GM21717 (cell line): ENCODE results near the gene CIAO3.
A peak's percentile ranks its signal among the peaks of the same experiment; 100 is the strongest.

ENCODE experiments used
- ATAC-seq: cut with Tn5 transposase; IDR thresholded peaks from one replicate; pipeline ENCODE4 v1.9.1; 2021; ENCODE audit warnings: mild to moderate bottlenecking, moderate library complexity; ENCODE audit not compliant: unreplicated experiment

CIAO3 gene

GRCh38 chr16:679814-680624 is 60.8 kb downstream of the CIAO3 start, which contains the start of gene STUB1:
STUB1 (plus strand) TSS chr16:680410; CDS start chr16:680526, 116 bp downstream.
- peak; percentile 31 for ATAC-seq
